SK-N-SH treated with all-trans-retinoic acid at 6 μM for 48 hours (cell line): ENCODE data around the gene KCNE2.

Experiments
- ATAC-seq: fragments of 200-7000 bp; cut with Tn5 transposase; 3 replicates; pipeline ENCODE4 v1.9.1; 2020; ENCODE audit warnings: mild to moderate bottlenecking, moderate library complexity
- ARNTL ChIP-seq: fragments of 450-650 bp; formaldehyde crosslinking; IDR thresholded peaks from 2 replicates; pipeline ENCODE4 v1.5.0; 2020; ENCODE audit warnings: low read depth, mild to moderate bottlenecking, moderate library complexity, borderline replicate concordance
- BACH2 ChIP-seq: fragments of 250-450 bp; sonication (Bioruptor Pico); IDR thresholded peaks from 2 replicates; pipeline ENCODE4 v1.9.0; 2021; ENCODE audit warnings: mild to moderate bottlenecking, borderline replicate concordance
- CREB5 ChIP-seq: fragments of 250-450 bp; sonication (Bioruptor Pico); IDR thresholded peaks from 2 replicates; pipeline ENCODE4 v1.5.1; 2020; ENCODE audit warnings: low read depth, mild to moderate bottlenecking, moderate library complexity
- CSDC2 ChIP-seq: fragments of 250-450 bp; sonication (Bioruptor Pico); IDR thresholded peaks from 2 replicates; pipeline ENCODE4 v1.5.0; 2020; ENCODE audit warnings: mild to moderate bottlenecking, moderate library complexity
- CSRNP3 ChIP-seq: fragments of 250-450 bp; sonication (Bioruptor Pico); IDR thresholded peaks from 2 replicates; pipeline ENCODE4 v1.5.1; 2021; ENCODE audit warnings: mild to moderate bottlenecking, moderate library complexity
- ESRRG ChIP-seq: fragments of 250-450 bp; sonication (Bioruptor Pico); IDR thresholded peaks from 2 replicates; pipeline ENCODE4 v1.6.1; 2021; ENCODE audit warnings: mild to moderate bottlenecking
- GLIS3 ChIP-seq: fragments of 250-450 bp; sonication (Bioruptor Pico); IDR thresholded peaks from 2 replicates; pipeline ENCODE4 v1.5.0; 2020; ENCODE audit warnings: mild to moderate bottlenecking, moderate library complexity
- ISL1 ChIP-seq: fragments of 250-450 bp; sonication (Bioruptor Pico); IDR thresholded peaks from 2 replicates; pipeline ENCODE4 v2.1.2; 2022; ENCODE audit warnings: mild to moderate bottlenecking, moderate library complexity
- OSR1 ChIP-seq: fragments of 250-450 bp; sonication (Bioruptor Pico); IDR thresholded peaks from 2 replicates; pipeline ENCODE4 v1.8.0; 2022; ENCODE audit warnings: moderate library complexity, mild to moderate bottlenecking, inconsistent platforms
- POU6F1 ChIP-seq: fragments of 250-450 bp; sonication (Bioruptor Pico); IDR thresholded peaks from 2 replicates; pipeline ENCODE4 v1.8.0; 2021; ENCODE audit warnings: low read depth, mild to moderate bottlenecking, moderate library complexity, borderline replicate concordance
- PPARA ChIP-seq: fragments of 250-450 bp; sonication (Bioruptor Pico); IDR thresholded peaks from 2 replicates; pipeline ENCODE4 v1.5.0; 2020; ENCODE audit warnings: mild to moderate bottlenecking, borderline replicate concordance
- RARB ChIP-seq: fragments of 250-450 bp; sonication (Bioruptor Pico); IDR thresholded peaks from 2 replicates; pipeline ENCODE4 v1.8.0; 2021; ENCODE audit warnings: mild to moderate bottlenecking, moderate library complexity
- SNAI2 ChIP-seq: fragments of 250-450 bp; sonication (Bioruptor Pico); IDR thresholded peaks from 2 replicates; pipeline ENCODE4 v1.5.0; 2020; ENCODE audit warnings: mild to moderate bottlenecking, moderate library complexity
- TCF4 ChIP-seq: fragments of 250-450 bp; sonication (Bioruptor Pico); IDR thresholded peaks from 2 replicates; pipeline ENCODE4 v1.8.0; 2021; ENCODE audit warnings: mild to moderate bottlenecking, moderate library complexity, borderline replicate concordance
- TOX ChIP-seq: fragments of 250-450 bp; sonication (Bioruptor Pico); IDR thresholded peaks from 2 replicates; pipeline ENCODE4 v1.8.0; 2021; ENCODE audit warnings: mild to moderate bottlenecking, moderate library complexity, borderline replicate concordance
- ZFP3 ChIP-seq: fragments of 250-450 bp; sonication (Bioruptor Pico); IDR thresholded peaks from 2 replicates; pipeline ENCODE4 v1.5.0; 2020; ENCODE audit warnings: mild to moderate bottlenecking, moderate library complexity
- ZFP30 ChIP-seq: fragments of 450-650 bp; formaldehyde crosslinking; IDR thresholded peaks from 2 replicates; pipeline ENCODE4 v1.5.0; 2022; ENCODE audit warnings: mild to moderate bottlenecking, moderate library complexity
- ZNF565 ChIP-seq: fragments of 450-650 bp; formaldehyde crosslinking; conservative IDR thresholded peaks from 2 replicates; pipeline ENCODE4 v1.5.0; 2020; ENCODE audit warnings: low read depth, mild to moderate bottlenecking, moderate library complexity
- ZNF70 ChIP-seq: fragments of 450-650 bp; formaldehyde crosslinking; IDR thresholded peaks from 2 replicates; pipeline ENCODE4 v1.5.0; 2020; ENCODE audit warnings: mild to moderate bottlenecking, moderate library complexity
- ZNF8 ChIP-seq: fragments of 450-650 bp; formaldehyde crosslinking; IDR thresholded peaks from 2 replicates; pipeline ENCODE4 v1.5.0; 2020; ENCODE audit warnings: mild to moderate bottlenecking, moderate library complexity
- TF ChIP-seq, protein P1 (sequence below): fragments of 250-450 bp; sonication (Bioruptor Pico); IDR thresholded peaks from 2 replicates; pipeline ENCODE4 v1.8.0; 2020; ENCODE audit warnings: mild to moderate bottlenecking, moderate library complexity, borderline replicate concordance
- TF ChIP-seq, protein P2 (sequence below): fragments of 250-450 bp; sonication (Bioruptor Pico); IDR thresholded peaks from 2 replicates; pipeline ENCODE4 v1.5.0; 2020; ENCODE audit warnings: mild to moderate bottlenecking, moderate library complexity

Gene KCNE2

DNA sequence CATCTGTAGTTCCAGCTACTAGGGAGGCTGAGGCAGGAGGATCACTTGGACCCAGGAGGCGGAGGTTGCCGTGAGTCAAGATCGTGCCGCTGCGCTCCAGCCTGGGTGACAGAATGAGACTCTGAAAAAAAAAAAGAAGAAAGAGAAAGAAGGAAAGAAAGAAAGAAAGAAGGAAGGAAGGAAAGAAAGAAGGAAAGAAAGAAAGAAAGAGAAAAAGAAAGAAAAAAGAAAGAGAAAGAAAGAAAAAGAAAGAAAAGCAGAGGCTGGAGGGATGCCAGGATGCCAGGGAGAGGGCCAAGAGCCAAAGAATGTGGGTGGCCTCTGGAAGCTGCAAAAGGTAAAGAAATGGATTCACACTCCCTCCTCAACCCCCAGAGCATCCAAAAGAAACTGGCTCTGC is 8.2 kb upstream of the KCNE2 start:
- ATAC-seq, result no peak
- no peak for TF ChIP-seq SNAI2 (CRISPR knock-in tag)
- no peak for TF ChIP-seq GLIS3
- TF ChIP-seq ZNF8 (CRISPR knock-in tag), result no peak
- TF ChIP-seq BACH2 (CRISPR knock-in tag), result no peak
- TF ChIP-seq ZFP30, result no peak
- TF ChIP-seq ZFP3 (CRISPR knock-in tag), result no peak
- no peak for TF ChIP-seq ARNTL (CRISPR knock-in tag)
- TF ChIP-seq ZNF565, result no peak
- TF ChIP-seq, protein P1, sequence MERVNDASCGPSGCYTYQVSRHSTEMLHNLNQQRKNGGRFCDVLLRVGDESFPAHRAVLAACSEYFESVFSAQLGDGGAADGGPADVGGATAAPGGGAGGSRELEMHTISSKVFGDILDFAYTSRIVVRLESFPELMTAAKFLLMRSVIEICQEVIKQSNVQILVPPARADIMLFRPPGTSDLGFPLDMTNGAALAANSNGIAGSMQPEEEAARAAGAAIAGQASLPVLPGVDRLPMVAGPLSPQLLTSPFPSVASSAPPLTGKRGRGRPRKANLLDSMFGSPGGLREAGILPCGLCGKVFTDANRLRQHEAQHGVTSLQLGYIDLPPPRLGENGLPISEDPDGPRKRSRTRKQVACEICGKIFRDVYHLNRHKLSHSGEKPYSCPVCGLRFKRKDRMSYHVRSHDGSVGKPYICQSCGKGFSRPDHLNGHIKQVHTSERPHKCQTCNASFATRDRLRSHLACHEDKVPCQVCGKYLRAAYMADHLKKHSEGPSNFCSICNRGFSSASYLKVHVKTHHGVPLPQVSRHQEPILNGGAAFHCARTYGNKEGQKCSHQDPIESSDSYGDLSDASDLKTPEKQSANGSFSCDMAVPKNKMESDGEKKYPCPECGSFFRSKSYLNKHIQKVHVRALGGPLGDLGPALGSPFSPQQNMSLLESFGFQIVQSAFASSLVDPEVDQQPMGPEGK (CRISPR knock-in tag), result no peak
- no peak for TF ChIP-seq CSRNP3 (CRISPR knock-in tag)
- TF ChIP-seq, all 23 proteins: peak for 0

DNA sequence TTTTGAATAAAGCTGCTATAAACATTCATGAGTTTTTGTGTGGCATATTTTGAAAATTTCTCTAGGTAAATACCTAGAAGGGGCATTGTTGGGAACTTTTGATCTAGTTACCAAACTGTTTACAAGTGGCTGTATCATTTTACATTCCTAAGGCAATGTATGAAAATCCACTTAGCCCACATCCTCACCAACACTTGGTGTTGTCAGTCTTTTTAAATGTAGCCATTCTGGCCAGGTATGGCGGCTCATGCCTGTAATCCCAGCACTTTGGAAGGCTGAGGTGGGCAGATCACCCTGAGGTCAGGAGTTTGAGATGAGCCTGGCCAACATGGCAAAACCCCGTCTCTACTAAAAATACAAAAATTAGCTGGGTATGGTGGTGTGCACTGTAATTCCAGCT is 5.9 kb upstream of the KCNE2 start:
- no peak for ATAC-seq
- TF ChIP-seq RARB (CRISPR knock-in tag) (no peak), ISL1 (CRISPR knock-in tag) (no peak), ZFP3 (CRISPR knock-in tag) (no peak), SNAI2 (CRISPR knock-in tag) (no peak), ARNTL (CRISPR knock-in tag) (no peak), ZNF8 (CRISPR knock-in tag) (no peak), TCF4 (CRISPR knock-in tag) (no peak), PPARA (CRISPR knock-in tag) (no peak), ZNF70 (no peak), GLIS3 (no peak), CSRNP3 (CRISPR knock-in tag) (no peak), ZNF565 (no peak), CREB5 (CRISPR knock-in tag) (no peak), TOX (CRISPR knock-in tag) (no peak), OSR1 (no peak)
- TF ChIP-seq, protein P2, sequence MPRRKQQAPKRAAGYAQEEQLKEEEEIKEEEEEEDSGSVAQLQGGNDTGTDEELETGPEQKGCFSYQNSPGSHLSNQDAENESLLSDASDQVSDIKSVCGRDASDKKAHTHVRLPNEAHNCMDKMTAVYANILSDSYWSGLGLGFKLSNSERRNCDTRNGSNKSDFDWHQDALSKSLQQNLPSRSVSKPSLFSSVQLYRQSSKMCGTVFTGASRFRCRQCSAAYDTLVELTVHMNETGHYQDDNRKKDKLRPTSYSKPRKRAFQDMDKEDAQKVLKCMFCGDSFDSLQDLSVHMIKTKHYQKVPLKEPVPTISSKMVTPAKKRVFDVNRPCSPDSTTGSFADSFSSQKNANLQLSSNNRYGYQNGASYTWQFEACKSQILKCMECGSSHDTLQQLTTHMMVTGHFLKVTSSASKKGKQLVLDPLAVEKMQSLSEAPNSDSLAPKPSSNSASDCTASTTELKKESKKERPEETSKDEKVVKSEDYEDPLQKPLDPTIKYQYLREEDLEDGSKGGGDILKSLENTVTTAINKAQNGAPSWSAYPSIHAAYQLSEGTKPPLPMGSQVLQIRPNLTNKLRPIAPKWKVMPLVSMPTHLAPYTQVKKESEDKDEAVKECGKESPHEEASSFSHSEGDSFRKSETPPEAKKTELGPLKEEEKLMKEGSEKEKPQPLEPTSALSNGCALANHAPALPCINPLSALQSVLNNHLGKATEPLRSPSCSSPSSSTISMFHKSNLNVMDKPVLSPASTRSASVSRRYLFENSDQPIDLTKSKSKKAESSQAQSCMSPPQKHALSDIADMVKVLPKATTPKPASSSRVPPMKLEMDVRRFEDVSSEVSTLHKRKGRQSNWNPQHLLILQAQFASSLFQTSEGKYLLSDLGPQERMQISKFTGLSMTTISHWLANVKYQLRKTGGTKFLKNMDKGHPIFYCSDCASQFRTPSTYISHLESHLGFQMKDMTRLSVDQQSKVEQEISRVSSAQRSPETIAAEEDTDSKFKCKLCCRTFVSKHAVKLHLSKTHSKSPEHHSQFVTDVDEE (CRISPR knock-in tag), result no peak

GRCh38 chr21:34358866-34359265 is 4.9 kb upstream of the KCNE2 start:
- no peak for ATAC-seq
- TF ChIP-seq ARNTL (CRISPR knock-in tag) (no peak), GLIS3 (no peak), BACH2 (CRISPR knock-in tag) (no peak), RARB (CRISPR knock-in tag) (no peak), CSRNP3 (CRISPR knock-in tag) (no peak), OSR1 (no peak), ISL1 (CRISPR knock-in tag) (no peak), ZFP30 (0 out of 2 replicates have a peak, but pooled peaks have one; percentile 25), CSDC2 (CRISPR knock-in tag) (no peak), TOX (CRISPR knock-in tag) (no peak), POU6F1 (CRISPR knock-in tag) (no peak), ZNF70 (no peak), ESRRG (CRISPR knock-in tag) (no peak), SNAI2 (CRISPR knock-in tag) (no peak)
- TF ChIP-seq, protein P1 (CRISPR knock-in tag), result no peak
